HepG2 (cell line): Measurements from ENCODE around the gene SKP1. TPM values are rescaled to one million over a fixed set of nuclear protein-coding genes. Genes with fewer than 3 reads are reported as not detected.

Source experiments
- ATF2 ChIP-seq: sonication (generic); formaldehyde crosslinking; IDR thresholded peaks from 2 replicates; pipeline ENCODE4 v1.4.0; 2020; ENCODE audit warnings: missing genetic modification reagents
- CSRNP2 ChIP-seq: sonication (generic); formaldehyde crosslinking; conservative IDR thresholded peaks from 2 replicates; pipeline ENCODE4 v1.8.0; 2022; ENCODE audit warnings: low read depth, missing genetic modification reagents
- ELF3 ChIP-seq: IDR thresholded peaks from 2 replicates; pipeline ENCODE4 v1.6.1; 2016; ENCODE audit warnings: missing genetic modification reagents, missing compliant biosample characterization
- LCORL ChIP-seq, 2 experiments: fragments of 450-650 bp in 1 of 2; sonication (generic) in 1 of 2; formaldehyde crosslinking in 1 of 2; IDR thresholded peaks; 2 replicates each; pipeline versions ENCODE4 v1.5.0 to v1.6.1; 2017 to 2020; ENCODE audit warnings: antibody characterized with exemption in 1 of 2, missing genetic modification reagents in 1 of 2
- MAZ ChIP-seq, 2 experiments: sonication (generic) in 1 of 2; formaldehyde crosslinking in 1 of 2; IDR thresholded peaks; 2 replicates each; pipeline versions ENCODE4 v1.5.0 to v1.6.1; 2012 to 2020; ENCODE audit warnings: low read depth in 2 of 2, mild to moderate bottlenecking in 2 of 2, borderline replicate concordance in 1 of 2, improper control_type of control experiment in 1 of 2, low read length in 1 of 2, missing genetic modification reagents in 1 of 2, moderate library complexity in 1 of 2
- NFIB ChIP-seq: sonication (generic); formaldehyde crosslinking; IDR thresholded peaks from 2 replicates; pipeline ENCODE4 v1.9.0; 2021; ENCODE audit warnings: missing genetic modification reagents, mild to moderate bottlenecking, borderline replicate concordance
- NR2F1 ChIP-seq, 2 experiments: fragments of 450-650 bp in 1 of 2; formaldehyde crosslinking in 1 of 2; IDR thresholded peaks; 2 replicates each; pipeline versions ENCODE4 v1.5.0 to v1.6.1; 2016 to 2020; ENCODE audit warnings: mild to moderate bottlenecking in 1 of 2, missing compliant biosample characterization in 1 of 2, missing genetic modification reagents in 1 of 2, moderate library complexity in 1 of 2
- PAWR ChIP-seq: sonication (generic); formaldehyde crosslinking; IDR thresholded peaks from 2 replicates; pipeline ENCODE4 v1.4.0; 2020; ENCODE audit warnings: missing genetic modification reagents, mild to moderate bottlenecking, borderline replicate concordance
- PLSCR1 ChIP-seq: sonication (generic); formaldehyde crosslinking; IDR thresholded peaks from 2 replicates; pipeline ENCODE4 v1.5.0; 2020; ENCODE audit warnings: missing genetic modification reagents, mild to moderate bottlenecking, borderline replicate concordance
- SRF ChIP-seq: IDR thresholded peaks from 2 replicates; pipeline ENCODE4 v1.6.1; 2011; ENCODE audit warnings: mild to moderate bottlenecking, low read depth, low read length, moderate library complexity
- UBTF ChIP-seq: sonication (generic); formaldehyde crosslinking; IDR thresholded peaks from 2 replicates; pipeline ENCODE4 v1.4.0; 2020; ENCODE audit warnings: mild to moderate bottlenecking, missing genetic modification reagents
- ZFP91 ChIP-seq: sonication (generic); formaldehyde crosslinking; IDR thresholded peaks from 2 replicates; pipeline ENCODE4 v1.9.0; 2022; ENCODE audit warnings: missing genetic modification reagents, mild to moderate bottlenecking, borderline replicate concordance
- ZNF850 ChIP-seq: sonication (generic); formaldehyde crosslinking; conservative IDR thresholded peaks from 2 replicates; pipeline ENCODE4 v1.9.0; 2021; ENCODE audit warnings: mild to moderate bottlenecking, missing genetic modification reagents
- ZNF891 ChIP-seq: sonication (generic); formaldehyde crosslinking; IDR thresholded peaks from 2 replicates; pipeline ENCODE4 v1.5.0; 2020; ENCODE audit warnings: mild to moderate bottlenecking, missing genetic modification reagents
- polyA plus RNA-seq, 8 experiments: library from polyadenylated mRNA; depleted of rRNA in 3 of 8; stranded (reverse) in 7 of 8; unstranded in 1 of 8; fragments of >200 nt; fragmentation: Illumina TruSeq in 4 of 8; extraction: Trizol in 4 of 8; gene quantifications; 2 replicates each; pipeline versions ENCODE4 v1.2.1 to v1.2.3, GENCODE V29; 2011 to 2016; ENCODE audit warnings: low read depth in 4 of 8, missing spikeins in 1 of 8, mixed read lengths in 1 of 8; ENCODE audit not compliant: insufficient read depth in 1 of 8
- total RNA-seq, 5 experiments: library from RNA; depleted of rRNA; stranded (reverse); fragments of >200 nt; fragmentation: Illumina TruSeq; extraction: Trizol; gene quantifications; 2 replicates each; pipeline ENCODE4 v1.2.3, GENCODE V29; 2016; ENCODE audit warnings: low read depth in 1 of 5
- TF ChIP-seq, protein P1 (sequence below), 2 experiments: sonication (generic) in 1 of 2; formaldehyde crosslinking in 1 of 2; IDR thresholded peaks; 2 replicates each; pipeline versions ENCODE4 v1.5.1 to v1.6.1; 2011 to 2020; ENCODE audit warnings: borderline replicate concordance in 1 of 2, low read depth in 1 of 2, low read length in 1 of 2, mild to moderate bottlenecking in 1 of 2, missing genetic modification reagents in 1 of 2, moderate library complexity in 1 of 2

SKP1 gene
- total and polyA plus RNA-seq, 2 of the 13 experiments (the other 11 are each of a cell fraction or from before 2014, with no cell fraction given), result 134 to 340 TPM

DNA sequence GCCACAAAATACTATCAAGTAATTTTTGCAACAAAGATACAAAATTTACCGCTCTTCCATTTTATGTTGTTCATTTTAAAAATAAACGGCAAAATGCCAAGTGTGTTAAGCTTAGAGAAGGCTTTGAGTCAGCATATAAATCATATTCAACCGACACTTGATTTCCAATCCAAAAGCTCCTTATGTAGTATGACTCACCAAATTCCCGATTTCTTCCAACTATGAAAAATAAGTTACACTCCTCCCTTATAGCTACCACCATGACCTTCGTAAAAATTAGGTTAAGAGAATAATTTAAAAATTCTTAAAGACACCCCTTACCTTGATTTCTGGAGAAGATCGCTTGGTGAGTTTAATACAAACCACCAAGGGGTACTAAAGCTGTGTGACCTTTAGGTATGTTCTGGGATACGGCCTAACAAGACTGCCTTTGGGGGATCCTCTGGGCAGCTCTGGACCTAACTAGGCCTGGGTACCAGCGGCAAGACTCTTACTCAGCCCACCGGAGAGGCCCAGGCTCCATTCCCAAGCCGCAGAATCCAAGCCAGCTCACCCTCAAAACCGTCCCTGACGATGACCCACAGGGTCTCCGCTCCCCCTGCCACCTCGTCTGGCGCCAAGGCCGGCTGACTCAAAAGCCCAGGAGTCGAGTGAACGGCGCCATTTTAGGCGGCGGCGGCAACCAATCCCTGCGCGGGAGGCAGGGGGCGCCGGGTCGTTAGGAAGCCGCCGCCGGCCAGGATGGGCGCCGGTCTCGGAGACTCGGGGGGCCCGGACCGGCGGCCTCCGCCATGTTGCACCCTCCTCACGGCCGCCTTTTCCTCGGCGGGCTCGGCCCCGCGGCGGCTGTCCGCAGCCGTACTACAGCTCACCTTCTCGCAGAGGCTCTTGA lies 48.4 kb upstream of the SKP1 start (continued):
- TF ChIP-seq CSRNP2 (CRISPR knock-in tag) (no peak), PLSCR1 (CRISPR knock-in tag) (no peak), LCORL (IDR thresholded peaks at IDR 0.05) (no peak), LCORL (CRISPR knock-in tag; IDR thresholded peaks at IDR 0.05) (peak; percentile 33; the same call in 1 of the 2 replicates), NR2F1 (CRISPR knock-in tag; IDR thresholded peaks at IDR 0.05) (no peak), ZFP91 (CRISPR knock-in tag) (no peak), PAWR (no peak), ELF3 (no peak), SRF (no peak), ZNF850 (CRISPR knock-in tag) (no peak), MAZ (IDR thresholded peaks at IDR 0.05; ENCODE audit: borderline replicate concordance, low read depth, low read length) (no peak), MAZ (CRISPR knock-in tag; IDR thresholded peaks at IDR 0.05; ENCODE audit: low read depth) (no peak), NFIB (CRISPR knock-in tag) (peak; percentile 31; the same call in 1 of the 2 replicates), ZNF891 (no peak), ATF2 (CRISPR knock-in tag) (no peak), UBTF (CRISPR knock-in tag) (peak; percentile 73)
- TF ChIP-seq, protein P1, sequence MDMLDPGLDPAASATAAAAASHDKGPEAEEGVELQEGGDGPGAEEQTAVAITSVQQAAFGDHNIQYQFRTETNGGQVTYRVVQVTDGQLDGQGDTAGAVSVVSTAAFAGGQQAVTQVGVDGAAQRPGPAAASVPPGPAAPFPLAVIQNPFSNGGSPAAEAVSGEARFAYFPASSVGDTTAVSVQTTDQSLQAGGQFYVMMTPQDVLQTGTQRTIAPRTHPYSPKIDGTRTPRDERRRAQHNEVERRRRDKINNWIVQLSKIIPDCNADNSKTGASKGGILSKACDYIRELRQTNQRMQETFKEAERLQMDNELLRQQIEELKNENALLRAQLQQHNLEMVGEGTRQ (IDR thresholded peaks at IDR 0.05; ENCODE audit: low read depth, low read length), result no peak
- TF ChIP-seq, protein P1 (CRISPR knock-in tag; IDR thresholded peaks at IDR 0.05; ENCODE audit: borderline replicate concordance), result no peak
